Fibroblast of peridontal ligament (primary cell): ENCODE results near the gene HBS1L.

Experiments used
- DNase-seq: peaks from one replicate; pipeline ENCODE4 v3.0.0-alpha.2; 2010; ENCODE audit errors: extremely low read depth

Gene HBS1L

GRCh38 chr6:134999107-134999506 is 55.5 kb downstream of the HBS1L start:
- no peak for DNase-seq

GRCh38 chr6:134997133-134997995 is 57.3 kb downstream of the HBS1L start:
- DNase-seq = no peak

GRCh38 chr6:134995536-134995935 is 59.1 kb downstream of the HBS1L start:
- DNase-seq = no peak

GRCh38 chr6:134994431-134994830 is 60.2 kb downstream of the HBS1L start:
- no peak for DNase-seq

GRCh38 chr6:134992155-134992554 is 62.5 kb downstream of the HBS1L start:
- DNase-seq = no peak

GRCh38 chr6:134990262-134990661 is 64.4 kb downstream of the HBS1L start:
- no peak for DNase-seq

GRCh38 chr6:134984821-134985220 is 69.8 kb downstream of the HBS1L start:
- peak; percentile 16 for DNase-seq

GRCh38 chr6:134983823-134984222 is 70.8 kb downstream of the HBS1L start:
- DNase-seq = no peak

- DNase-seq = no peak
Measured at GRCh38 chr6:134982161-134982560, 72.5 kb downstream of the HBS1L start.

- DNase-seq = no peak
Measured at GRCh38 chr6:134980846-134981245, 73.8 kb downstream of the HBS1L start.

GRCh38 chr6:134979142-134979541 is 75.5 kb downstream of the HBS1L start:
- no peak for DNase-seq

- DNase-seq = no peak
Measured at GRCh38 chr6:134974370-134974769, 80.3 kb downstream of the HBS1L start.

- no peak for DNase-seq
Measured at GRCh38 chr6:134967711-134968110, 86.9 kb downstream of the HBS1L start.

- no peak for DNase-seq
Measured at GRCh38 chr6:134964451-134965203, 90.0 kb downstream of the HBS1L start.

- DNase-seq = no peak
Measured at GRCh38 chr6:134962421-134962820, 92.2 kb downstream of the HBS1L start.

GRCh38 chr6:134961366-134961765 is 93.3 kb downstream of the HBS1L start:
- DNase-seq = no peak

GRCh38 chr6:134959603-134960002 is 95.0 kb downstream of the HBS1L start:
- DNase-seq = no peak

- DNase-seq = no peak
Measured at GRCh38 chr6:134956676-134957075, 97.9 kb downstream of the HBS1L start.

- DNase-seq = no peak
Measured at GRCh38 chr6:134956032-134956431, 98.6 kb downstream of the HBS1L start.

- no peak for DNase-seq
Measured at GRCh38 chr6:134954272-134955000, 100.2 kb downstream of the HBS1L start.

GRCh38 chr6:134951494-134952263 is 102.9 kb downstream of the HBS1L start:
- DNase-seq = no peak

GRCh38 chr6:134950482-134950881 is 104.1 kb downstream of the HBS1L start:
- DNase-seq = no peak
